K562 (cell line): Measurements from ENCODE around the gene RPL38. TPM values are rescaled to one million over a fixed set of nuclear protein-coding genes. Genes with fewer than 3 reads are reported as not detected.

Source experiments
- ATAC-seq: fragments of 200-7000 bp; cut with Tn5 transposase; 3 replicates; pipeline ENCODE4 v1.9.1; 2020; ENCODE audit warnings: moderate library complexity
- BruUV-seq: library from RNA; stranded (reverse); fragments of 400-500 nt; replicated peaks from 2 replicates; lab custom pipeline; 2021; lab: Mats Ljungman, UMichigan
- CTCF ChIA-PET: fragments of 300-600 bp; formaldehyde crosslinking; extraction: SDS; loops from one replicate; lab custom pipeline; 2021; ENCODE audit warnings: low intra/inter-chr PET ratio; lab: Yijun Ruan, JAX
- POLR2A ChIA-PET: fragments of 300-600, 350-650 bp; sonication (Branson Sonifier 250); formaldehyde crosslinking; extraction: SDS; loops from one replicate; lab custom pipeline; 2021; ENCODE audit warnings: antibody characterized with exemption, inconsistent platforms; lab: Yijun Ruan, JAX
- DNase-seq, 4 experiments: peaks; one replicate each; pipeline versions ENCODE4 v3.0.0 to v3.0.0-alpha.2; 2011 to 2018; ENCODE audit warnings: low spot score in 3 of 4, mixed read lengths in 3 of 4; ENCODE audit errors: extremely low read depth in 1 of 4
- FAIRE-seq: peaks from 2 replicates; lab custom pipeline; 2011; peaks lifted over from hg19 to GRCh38; lab: Jason Lieb, UNC
- H2AFZ ChIP-seq: 2 replicates; pipeline ENCODE4 v1.6.0; 2011; ENCODE audit warnings: low read depth, low read length, control low read depth, inconsistent platforms
- H3K27ac ChIP-seq: fragments of 200-600 bp; 3 replicates; pipeline ENCODE4 v1.8.0; 2011; ENCODE audit warnings: low read depth, mild to moderate bottlenecking, control low read depth, inconsistent platforms, low read length, moderate library complexity, mixed read lengths; ENCODE audit errors: extremely low read depth
- H3K27me3 ChIP-seq, 2 experiments: fragments of 300-600 bp in 1 of 2; 2 replicates in 1 of 2; 3 replicates in 1 of 2; pipeline versions ENCODE4 v1.6.0 to v1.8.0; 2011; ENCODE audit warnings: inconsistent platforms in 2 of 2, low read length in 2 of 2, mild to moderate bottlenecking in 1 of 2, mixed read lengths in 1 of 2, moderate library complexity in 1 of 2; ENCODE audit not compliant: control insufficient read depth in 2 of 2, insufficient read depth in 2 of 2
- H3K36me3 ChIP-seq: fragments of 300-600 bp; 3 replicates; pipeline ENCODE4 v1.8.0; 2011; ENCODE audit warnings: mild to moderate bottlenecking, low read length, inconsistent platforms; ENCODE audit not compliant: control insufficient read depth, insufficient read depth
- H3K4me1 ChIP-seq, 2 experiments: fragments of 200-600 bp in 1 of 2; replicated peaks in 1 of 2; 2 replicates in 1 of 2; 3 replicates in 1 of 2; pipeline versions ENCODE4 v1.5.1 to v1.8.0; 2011; ENCODE audit warnings: inconsistent platforms in 2 of 2, low read length in 2 of 2, mild to moderate bottlenecking in 1 of 2, mixed read lengths in 1 of 2, moderate library complexity in 1 of 2; ENCODE audit not compliant: control insufficient read depth in 2 of 2, insufficient read depth in 2 of 2
- H3K4me2 ChIP-seq: 2 replicates; pipeline ENCODE4 v1.6.1; 2011; ENCODE audit warnings: low read length, control low read depth, inconsistent platforms, mixed read lengths; ENCODE audit not compliant: insufficient read depth
- H3K4me3 ChIP-seq: fragments of 200-600 bp; sonication (generic), shearing (Covaris generic); 2 replicates; pipeline ENCODE4 v1.5.1; 2016; ENCODE audit warnings: control low read depth, inconsistent platforms
- H3K79me2 ChIP-seq: fragments of 200-600 bp; 3 replicates; pipeline ENCODE4 v1.8.0; 2011; ENCODE audit warnings: low read length, inconsistent platforms; ENCODE audit not compliant: control insufficient read depth, insufficient read depth
- H3K9ac ChIP-seq, 2 experiments: 2 replicates each; pipeline versions ENCODE4 v1.6.0 to v1.6.1; 2011; ENCODE audit warnings: low read depth in 2 of 2, low read length in 2 of 2, control low read depth in 1 of 2, inconsistent platforms in 1 of 2, mild to moderate bottlenecking in 1 of 2, mixed read lengths in 1 of 2; ENCODE audit not compliant: insufficient read depth in 1 of 2
- H3K9me1 ChIP-seq: one replicate; pipeline ENCODE4 v1.6.0; 2011; ENCODE audit warnings: inconsistent platforms, mild to moderate bottlenecking, low read length, moderate library complexity; ENCODE audit not compliant: control insufficient read depth, insufficient read depth
- H3K9me3 ChIP-seq: replicated peaks from 2 replicates; pipeline ENCODE4 v1.5.1; 2011; ENCODE audit warnings: low read depth, low read length, inconsistent platforms; ENCODE audit not compliant: control insufficient read depth, insufficient read depth
- H4K20me1 ChIP-seq: replicated peaks from 2 replicates; pipeline ENCODE4 v1.6.1; 2011; ENCODE audit warnings: low read length, inconsistent platforms, mixed read lengths; ENCODE audit not compliant: control insufficient read depth, insufficient read depth
- ASH1L ChIP-seq: fragments of 450-650 bp; IDR thresholded peaks from 2 replicates; pipeline ENCODE4 v1.6.1; 2018; ENCODE audit warnings: borderline replicate concordance, mild to moderate bottlenecking, low read depth; ENCODE audit not compliant: partially characterized antibody
- BRF2 ChIP-seq: IDR thresholded peaks from 3 replicates; pipeline ENCODE4 v1.6.1; 2011; ENCODE audit warnings: borderline replicate concordance, mild to moderate bottlenecking; ENCODE audit not compliant: insufficient read length, insufficient read depth
- CEBPB ChIP-seq: fragments of 450-650 bp; IDR thresholded peaks from 2 replicates; pipeline ENCODE4 v1.6.1; 2016; ENCODE audit warnings: missing genetic modification characterization, missing compliant biosample characterization
- HMBOX1 ChIP-seq: sonication (generic); IDR thresholded peaks from 2 replicates; pipeline ENCODE4 v1.6.1; 2016
- KAT7 ChIP-seq: sonication (generic); formaldehyde crosslinking; IDR thresholded peaks from 2 replicates; pipeline ENCODE4 v1.8.0; 2022; ENCODE audit warnings: missing genetic modification reagents, mild to moderate bottlenecking, borderline replicate concordance
- KLF13 ChIP-seq: fragments of 450-650 bp; IDR thresholded peaks from 2 replicates; pipeline ENCODE4 v1.6.1; 2016; ENCODE audit warnings: missing genetic modification characterization, low read depth, mild to moderate bottlenecking, missing compliant biosample characterization, moderate library complexity, borderline replicate concordance
- NFXL1 ChIP-seq: fragments of 450-650 bp; formaldehyde crosslinking; IDR thresholded peaks from 2 replicates; pipeline ENCODE4 v1.4.0; 2021; ENCODE audit warnings: mild to moderate bottlenecking
- PPARD ChIP-seq: fragments of 250-450 bp; sonication (Bioruptor Pico); IDR thresholded peaks from 2 replicates; pipeline ENCODE4 v1.8.0; 2022; ENCODE audit warnings: inconsistent platforms, mild to moderate bottlenecking, moderate library complexity
- PRPF4 ChIP-seq: fragments of 200-400 bp; formaldehyde crosslinking; IDR thresholded peaks from one replicate; pipeline ENCODE4 v1.6.1; 2017; ENCODE audit warnings: low read length, low read depth, mild to moderate bottlenecking; ENCODE audit not compliant: insufficient read depth, poor library complexity, severe bottlenecking
- SIX5 ChIP-seq, 2 experiments: IDR thresholded peaks; 2 replicates each; pipeline ENCODE4 v1.6.1; 2011; ENCODE audit warnings: low read length in 2 of 2, borderline replicate concordance in 1 of 2, low read depth in 1 of 2, mild to moderate bottlenecking in 1 of 2, moderate library complexity in 1 of 2; ENCODE audit not compliant: insufficient read depth in 1 of 2
- TCF7 ChIP-seq: sonication (generic); IDR thresholded peaks from 2 replicates; pipeline ENCODE4 v1.6.1; 2016; ENCODE audit warnings: antibody characterized with exemption, borderline replicate concordance
- THAP12 ChIP-seq: fragments of 250-450 bp; sonication (Bioruptor Pico); IDR thresholded peaks from 2 replicates; pipeline ENCODE4 v1.9.0; 2021; ENCODE audit warnings: mild to moderate bottlenecking, inconsistent platforms
- ZNF609 ChIP-seq: sonication (generic); formaldehyde crosslinking; IDR thresholded peaks from 2 replicates; pipeline ENCODE4 v1.8.1; 2023; ENCODE audit warnings: missing genetic modification reagents, mild to moderate bottlenecking, borderline replicate concordance
- WGBS: fragments of 100-300 bp; shearing (Covaris generic); methylation state at CpG from one replicate; pipeline ENCODE4 v1.1.6; 2016; ENCODE audit warnings: low coverage, mixed read lengths; ENCODE audit not compliant: insufficient coverage; ENCODE audit errors: missing lambda C conversion rate; 5-methylcytosine and 5-hydroxymethylcytosine counted together
- in situ Hi-C: fragments of 300-500 bp; cut with MboI; formaldehyde crosslinking; loops from 4 replicates; pipeline ENCODE4 v1.15.0; 2018; ENCODE audit warnings: inconsistent platforms, mixed read lengths
- intact Hi-C: fragments of 100-400 bp; cut with micrococcal nuclease; formaldehyde crosslinking; loops from 2 replicates; pipeline ENCODE4 v1.14.2; 2022
- polyA plus RNA-seq, 8 experiments: library from polyadenylated mRNA; depleted of rRNA in 4 of 8; stranded (reverse) in 5 of 8; unstranded in 3 of 8; fragments of >200 nt; fragmentation: Nextera tagmentation in 2 of 8; fragmentation: Illumina TruSeq in 1 of 8; extraction: Ambion mirVana in 2 of 8; extraction: Trizol in 1 of 8; gene quantifications; 2 replicates each; pipeline versions ENCODE4 v1.2.1 to v1.2.3, GENCODE V29; 2011 to 2014; ENCODE audit warnings: inconsistent platforms in 1 of 8, missing spikeins in 1 of 8
- total RNA-seq, 7 experiments: library from RNA; depleted of rRNA in 6 of 7; stranded (reverse); fragments of >200 nt in 6 of 7; fragmentation: Illumina TruSeq in 2 of 7; extraction: Trizol in 2 of 7; gene quantifications; 2 replicates each; pipeline versions ENCODE4 v1.2.1 to v1.2.3, GENCODE V29; 2011 to 2021; ENCODE audit warnings: low replicate concordance in 1 of 7

RPL38 gene
- total and polyA plus RNA-seq, 9 of the 15 experiments (the other 6 are each of a cell fraction or from before 2014, with no cell fraction given), result 1,224 to 3,864 (median 1,939) TPM

GRCh38 chr17:74183411-74183810 is 20.1 kb upstream of the RPL38 start:
- TF ChIP-seq HMBOX1 (no peak), ZNF609 (CRISPR knock-in tag) (no peak), KLF13 (no peak), THAP12 (CRISPR knock-in tag) (no peak), SIX5 (IDR thresholded peaks at IDR 0.05; ENCODE audit: borderline replicate concordance in 1 of 2, insufficient read depth in 1 of 2, low read depth in 1 of 2, low read length in 2 of 2) (no peak), KAT7 (CRISPR knock-in tag) (no peak), BRF2 (no peak), ASH1L (no peak), TCF7 (no peak), PRPF4 (no peak), CEBPB (tag) (no peak), NFXL1 (CRISPR knock-in tag) (no peak), PPARD (CRISPR knock-in tag) (no peak)
- H3K27me3 ChIP-seq, result peaks cover 4 to 64% of the 10 kb centered on the region in 2 experiments; a peak in 4 of 5 replicates
- CTCF ChIA-PET, result no interaction called here
- WGBS, result 8% methylated on average over 9 of the region's 9 CpGs
- H3K4me3 ChIP-seq, result no peak overlapping the region
- intact Hi-C loops (no loop called here), in situ Hi-C loops (no loop called here)
- H2AFZ ChIP-seq, result no peak overlapping the region
- H3K79me2 ChIP-seq, result no peaks in the 10 kb centered on the region
- POLR2A ChIA-PET, result no interaction called here
- H3K9me3 ChIP-seq, result no peaks in the 10 kb centered on the region
- no peaks in the 10 kb centered on the region for H3K36me3 ChIP-seq
- H3K4me2 ChIP-seq, result no peak overlapping the region
- no peak for DNase-seq
- no peak overlapping the region for H3K9ac ChIP-seq
- no TSS peak for BruUV-seq
- H3K9me1 ChIP-seq, result no peaks in the 10 kb centered on the region
- no peak overlapping the region for H3K27ac ChIP-seq
- FAIRE-seq, result no peak
- ATAC-seq, result no peak
- H4K20me1 ChIP-seq, result 0 out of 2 replicates have a peak, but pooled peaks cover 4% of the 10 kb centered on the region
- no peaks in the 10 kb centered on the region for H3K4me1 ChIP-seq
